Cardiac muscle cell (in vitro differentiated cells and primary cell): Measurements from ENCODE around the gene MBD5. TPM values are rescaled to one million over a fixed set of nuclear protein-coding genes. Genes with fewer than 3 reads are reported as not detected.

ENCODE experiments used
- DNase-seq, 2 donors: peaks; one replicate each; pipeline versions ENCODE4 v3.0.0 to v3.0.0-alpha.2; 2010 to 2017; ENCODE audit warnings: low read depth in 1 of 2, low spot score in 1 of 2
- H3K27ac ChIP-seq: fragments of 200-600 bp; sonication (generic); 2 replicates; pipeline ENCODE4 v1.5.1; 2016
- H3K27me3 ChIP-seq: fragments of 200-600 bp; sonication (generic); 2 replicates; pipeline ENCODE4 v1.6.0; 2016; ENCODE audit warnings: control low read depth
- H3K36me3 ChIP-seq: fragments of 200-600 bp; sonication (generic); 2 replicates; pipeline ENCODE4 v1.5.1; 2016; ENCODE audit warnings: control low read depth
- H3K4me1 ChIP-seq: fragments of 200-600 bp; sonication (generic); 2 replicates; pipeline ENCODE4 v1.8.1; 2017; ENCODE audit warnings: low read depth, mild to moderate bottlenecking, mixed run types
- H3K4me3 ChIP-seq: fragments of 200-600 bp; sonication (generic); 2 replicates; pipeline ENCODE4 v1.5.1; 2016; ENCODE audit warnings: mild to moderate bottlenecking
- H3K9me3 ChIP-seq: fragments of 200-600 bp; sonication (generic); 2 replicates; pipeline ENCODE4 v1.5.1; 2017; ENCODE audit warnings: low read depth, mild to moderate bottlenecking, control low read depth
- CTCF ChIP-seq: IDR thresholded peaks from 2 replicates; pipeline ENCODE4 v1.5.1; 2012; ENCODE audit warnings: low read depth, mild to moderate bottlenecking, low read length
- polyA plus RNA-seq: library from polyadenylated mRNA; unstranded; fragments of >200 nt; fragmentation: Nextera tagmentation; extraction: Ambion mirVana; gene quantifications from 2 replicates; pipeline ENCODE4 v1.2.1, GENCODE V29; 2016
- total RNA-seq: library from RNA; depleted of rRNA; stranded (reverse); fragments of >200 nt; gene quantifications from 2 replicates; pipeline ENCODE4 v1.2.3, GENCODE V29; 2016

MBD5 gene
- total and polyA plus RNA-seq, 2 experiments from 2014 or later = 44.5 to 45.6 TPM

DNA sequence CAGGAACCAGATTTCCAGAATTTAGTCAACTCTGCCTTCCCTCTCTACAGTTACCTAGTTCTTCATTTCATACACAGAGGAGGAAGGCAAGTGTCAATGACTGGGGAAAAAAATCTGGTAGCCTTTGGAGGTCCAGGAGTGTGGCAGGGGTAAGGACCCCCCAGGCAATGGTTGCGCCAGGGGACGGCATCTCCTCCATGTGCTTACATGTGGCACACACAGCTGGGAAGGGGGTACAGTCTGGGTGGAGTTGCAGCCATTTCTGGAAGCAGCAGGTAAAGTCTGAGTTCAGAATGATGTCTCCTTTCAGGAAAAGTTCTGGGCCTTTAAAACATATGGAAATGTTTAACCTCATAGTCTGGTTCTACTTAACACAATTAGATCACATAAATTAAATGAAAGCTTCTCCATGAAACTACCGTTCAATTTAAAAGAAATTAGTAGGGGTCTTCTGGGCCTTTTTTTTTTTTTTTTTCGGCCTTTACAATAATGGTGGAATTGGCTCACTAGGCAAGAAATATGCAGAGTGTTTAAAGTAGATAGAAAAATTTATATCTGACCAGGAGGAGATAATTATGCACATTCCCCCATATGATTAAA lies 470.0 kb downstream of the MBD5 start:
- Histone ChIP-seq H3K4me1 (no peaks in the 10 kb centered on the region), H3K27me3 (no peaks in the 10 kb centered on the region), H3K4me3 (no peak overlapping the region), H3K9me3 (no peaks in the 10 kb centered on the region), H3K36me3 (peaks cover 7% of the 10 kb centered on the region), H3K27ac (no peak overlapping the region)
- TF ChIP-seq CTCF = no peak
- DNase-seq = no peak

- TF ChIP-seq CTCF = no peak
- Histone ChIP-seq H3K27me3 (no peaks in the 10 kb centered on the region), H3K9me3 (no peaks in the 10 kb centered on the region), H3K4me1 (no peaks in the 10 kb centered on the region), H3K36me3 (peaks cover 7% of the 10 kb centered on the region), H3K27ac (no peak overlapping the region), H3K4me3 (no peak overlapping the region)
- no peak for DNase-seq
Measured at GRCh38 chr2:148493822-148494563, 473.1 kb downstream of the MBD5 start.

- Histone ChIP-seq H3K27ac (peak overlapping the region; percentile 10), H3K4me1 (no peaks in the 10 kb centered on the region), H3K27me3 (no peaks in the 10 kb centered on the region), H3K9me3 (no peaks in the 10 kb centered on the region), H3K36me3 (peaks cover 1% of the 10 kb centered on the region), H3K4me3 (no peak overlapping the region)
- no peak for DNase-seq
- TF ChIP-seq CTCF = no peak
Measured at GRCh38 chr2:148495586-148495985, 474.7 kb downstream of the MBD5 start.

GRCh38 chr2:148501545-148501944 lies 480.7 kb downstream of the MBD5 start:
- H3K27me3 ChIP-seq = no peaks in the 10 kb centered on the region
- no peak overlapping the region for H3K4me3 ChIP-seq
- peaks cover 8% of the 10 kb centered on the region for H3K4me1 ChIP-seq
- H3K9me3 ChIP-seq = no peaks in the 10 kb centered on the region
- no peak for TF ChIP-seq CTCF
- H3K27ac ChIP-seq = no peak overlapping the region
- no peaks in the 10 kb centered on the region for H3K36me3 ChIP-seq
- no peak for DNase-seq

- no peak for TF ChIP-seq CTCF
- Histone ChIP-seq H3K4me1 (peaks cover 8% of the 10 kb centered on the region), H3K9me3 (no peaks in the 10 kb centered on the region), H3K4me3 (no peak overlapping the region), H3K27me3 (no peaks in the 10 kb centered on the region), H3K36me3 (no peaks in the 10 kb centered on the region), H3K27ac (no peak overlapping the region)
- peak in 1 of 2 donors; percentile 9 for DNase-seq
Measured at GRCh38 chr2:148503516-148503915, 482.6 kb downstream of the MBD5 start.
